GM19438 (cell line): Measurements from ENCODE around the gene SERGEF.
"Not testable (repeated sequence)": the region's sequence is repeated elsewhere in the genome, so short reads cannot be mapped to it uniquely, and the experiment has no call there.

Experiments used
- ATAC-seq: cut with Tn5 transposase; IDR thresholded peaks from one replicate; pipeline ENCODE4 v1.9.1; 2021; ENCODE audit warnings: low read depth; ENCODE audit not compliant: unreplicated experiment

The SERGEF gene

GRCh38 chr11:17868398-17868797 is 144.4 kb downstream of the SERGEF start:
- not testable (repeated sequence) for ATAC-seq

DNA sequence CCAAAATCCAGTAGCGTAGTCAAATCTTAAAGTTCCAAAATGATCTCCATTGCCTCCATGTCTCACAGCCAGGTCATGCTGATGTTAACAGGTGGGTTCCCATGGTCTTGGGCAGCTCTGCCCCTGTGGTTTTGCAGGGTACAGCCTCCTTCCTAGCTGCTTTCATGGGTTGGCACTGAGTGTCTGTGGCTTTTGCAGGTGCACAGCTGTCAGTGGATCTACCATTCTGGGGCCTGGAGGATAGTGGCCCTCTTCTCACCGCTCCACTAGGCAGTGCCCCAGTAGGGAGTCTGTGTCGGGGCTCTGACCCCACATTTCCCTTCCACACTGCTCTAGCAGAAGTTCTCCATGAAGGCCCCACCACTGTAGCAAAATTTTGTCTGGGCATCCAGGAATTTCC is 145.5 kb downstream of the SERGEF start:
- ATAC-seq = no peak

GRCh38 chr11:17865765-17866428 is 146.9 kb downstream of the SERGEF start:
- ATAC-seq = no peak

DNA sequence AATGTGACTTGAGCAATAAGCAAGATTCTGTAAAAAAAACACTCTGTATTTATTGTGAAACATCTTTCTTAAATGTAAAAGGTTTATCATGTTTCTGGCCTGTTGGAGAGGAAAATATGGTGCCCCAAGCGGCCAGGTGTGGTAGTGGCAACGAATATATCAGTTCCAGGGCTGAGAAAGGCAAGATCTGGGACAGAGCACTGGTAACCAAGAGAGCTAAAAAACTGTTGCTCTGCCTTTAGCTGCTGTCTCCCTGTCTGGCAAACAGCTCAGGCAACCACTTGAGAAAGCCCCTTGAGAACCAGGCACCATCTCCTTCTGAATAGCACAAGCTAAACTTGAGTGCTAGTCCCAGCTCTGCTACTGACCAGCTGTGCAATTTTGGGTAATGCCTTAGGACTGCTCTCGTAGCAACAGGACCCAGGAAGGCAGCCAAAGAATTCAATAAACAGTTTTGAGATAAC is 148.3 kb downstream of the SERGEF start:
- ATAC-seq = no peak

GRCh38 chr11:17861036-17861755 is 151.7 kb downstream of the SERGEF start:
- ATAC-seq = no peak

GRCh38 chr11:17859552-17859951 is 153.3 kb downstream of the SERGEF start:
- ATAC-seq = no peak

DNA sequence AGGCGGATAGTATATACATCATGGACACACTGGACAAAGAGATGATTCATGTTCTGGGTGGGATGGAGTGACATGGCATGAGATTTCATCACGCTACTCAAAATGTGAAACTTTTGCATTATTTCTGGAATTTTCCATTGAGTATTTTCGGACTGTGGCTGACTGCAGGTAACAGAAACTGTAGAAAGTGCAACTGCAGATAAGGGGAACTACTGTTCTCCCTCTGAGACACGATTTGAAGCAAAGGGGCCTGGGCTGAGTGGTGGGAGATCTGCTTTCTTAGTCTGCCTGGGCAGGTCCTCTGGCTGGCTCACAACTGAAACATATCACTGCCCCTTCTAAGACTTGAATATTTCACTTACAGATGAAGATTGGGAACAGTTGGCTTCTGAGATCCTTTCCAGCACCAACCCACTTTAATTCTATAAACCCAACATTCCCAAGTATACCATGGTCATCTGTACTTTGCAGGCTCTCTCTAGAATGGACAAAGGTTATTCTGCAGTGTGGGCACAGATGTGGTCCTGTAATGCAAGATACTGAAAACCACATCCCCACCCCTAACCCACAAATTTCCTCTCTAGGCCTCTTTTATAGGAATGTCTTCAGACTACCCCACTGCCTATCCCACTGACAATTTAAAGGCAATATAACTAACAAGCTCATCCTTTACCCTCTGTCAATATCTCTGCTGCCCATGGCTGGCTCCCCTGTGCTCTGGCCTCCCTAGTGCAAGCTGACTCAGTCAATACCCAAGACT is 157.1 kb downstream of the SERGEF start:
- no peak for ATAC-seq

GRCh38 chr11:17853280-17853679 is 159.6 kb downstream of the SERGEF start:
- no peak for ATAC-seq

DNA sequence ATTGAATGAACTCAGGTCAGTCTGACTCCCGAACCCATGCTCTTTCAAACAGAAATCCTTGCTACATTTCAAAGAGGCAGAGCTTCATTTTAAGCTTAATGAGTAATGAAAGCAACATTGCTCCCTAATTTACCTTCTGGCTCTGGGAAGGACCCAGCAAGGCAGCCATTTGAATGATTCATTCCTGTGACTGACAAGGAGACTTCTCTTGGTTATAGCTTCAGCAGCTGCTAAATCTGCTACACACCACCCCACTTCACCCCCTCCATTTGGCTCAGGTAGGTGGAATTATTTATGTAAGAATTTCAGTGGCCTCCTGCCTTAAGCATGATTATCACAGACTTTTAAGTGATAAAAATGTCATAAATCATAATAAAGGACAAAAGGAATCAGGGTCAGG is 160.6 kb downstream of the SERGEF start:
- ATAC-seq = no peak

GRCh38 chr11:17851697-17852096 is 161.2 kb downstream of the SERGEF start:
- ATAC-seq = no peak

- no peak for ATAC-seq
These were observed 162.5 kb downstream of the SERGEF start for GRCh38 chr11:17850336-17850735.

- no peak for ATAC-seq
These were observed 164.1 kb downstream of the SERGEF start for GRCh38 chr11:17848715-17849114.

GRCh38 chr11:17846852-17847453 is 165.9 kb downstream of the SERGEF start:
- ATAC-seq = no peak

DNA sequence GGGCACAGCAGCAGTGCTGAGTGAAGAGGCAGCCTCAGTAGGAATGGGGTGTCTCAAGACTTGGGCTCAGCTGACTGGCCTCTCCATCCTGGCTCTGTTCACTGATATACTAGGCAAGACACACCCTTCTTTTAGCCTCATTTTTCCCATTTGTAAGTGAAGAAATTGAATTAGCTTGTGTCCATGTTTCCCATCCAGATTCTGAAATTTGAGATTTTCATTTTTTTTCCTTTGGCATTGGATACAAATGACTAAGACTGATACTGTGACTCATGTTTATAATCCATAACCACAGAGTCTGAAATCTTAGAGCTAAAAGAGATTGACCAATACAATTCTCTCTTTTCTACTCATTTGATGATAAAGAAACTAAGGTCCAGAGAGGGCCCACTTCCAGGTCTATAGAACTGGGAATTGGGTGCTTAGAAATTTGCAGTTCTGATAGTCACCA is 167.4 kb downstream of the SERGEF start:
- ATAC-seq = no peak

DNA sequence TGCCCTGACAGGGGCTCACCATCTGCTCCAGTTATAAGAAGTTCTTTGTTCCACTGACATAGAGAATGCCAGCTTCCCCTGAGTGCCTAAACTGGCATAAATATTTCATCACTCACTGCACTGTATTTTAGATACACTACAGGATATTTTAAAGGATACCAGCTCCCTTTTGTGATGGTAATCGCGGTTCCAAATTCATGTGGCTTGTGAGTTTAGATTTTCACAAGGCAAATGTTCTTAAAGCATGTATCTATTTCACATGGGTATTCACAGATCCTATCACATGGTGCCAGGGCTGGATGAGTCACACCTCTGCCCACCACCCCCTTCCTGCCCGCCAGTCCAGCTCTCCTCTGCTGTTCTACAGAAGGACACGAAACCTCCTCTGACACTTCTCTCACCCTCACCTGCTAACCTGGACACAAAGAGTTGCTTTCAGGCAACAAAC is 172.7 kb downstream of the SERGEF start:
- ATAC-seq = no peak

- ATAC-seq = no peak
These were observed 173.4 kb downstream of the SERGEF start for GRCh38 chr11:17839450-17839849.

DNA sequence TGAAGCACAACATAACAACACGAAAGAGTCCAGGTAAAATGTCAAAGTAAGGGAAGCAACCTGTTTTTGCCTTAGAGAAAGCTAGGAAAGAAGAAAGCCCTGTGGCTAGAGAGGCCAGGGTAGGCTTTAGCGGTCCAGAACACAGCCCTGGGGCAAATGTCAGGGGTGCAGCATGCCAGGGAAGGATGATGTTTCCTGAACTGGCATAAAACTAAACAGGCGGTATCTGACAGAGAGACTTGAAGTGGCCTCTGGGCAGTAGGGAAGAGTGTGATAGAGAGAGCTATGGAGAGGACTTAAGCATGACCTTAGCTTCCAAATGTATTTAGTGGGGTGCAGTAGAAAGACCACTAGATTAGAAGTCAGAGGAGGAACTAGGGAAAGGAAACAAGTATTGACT is 174.7 kb downstream of the SERGEF start:
- no peak for ATAC-seq

- ATAC-seq = no peak
These were observed 181.0 kb downstream of the SERGEF start for GRCh38 chr11:17831883-17832282.

GRCh38 chr11:17831228-17831627 is 181.6 kb downstream of the SERGEF start:
- no peak for ATAC-seq

GRCh38 chr11:17828311-17828751 is 184.5 kb downstream of the SERGEF start:
- no peak for ATAC-seq

DNA sequence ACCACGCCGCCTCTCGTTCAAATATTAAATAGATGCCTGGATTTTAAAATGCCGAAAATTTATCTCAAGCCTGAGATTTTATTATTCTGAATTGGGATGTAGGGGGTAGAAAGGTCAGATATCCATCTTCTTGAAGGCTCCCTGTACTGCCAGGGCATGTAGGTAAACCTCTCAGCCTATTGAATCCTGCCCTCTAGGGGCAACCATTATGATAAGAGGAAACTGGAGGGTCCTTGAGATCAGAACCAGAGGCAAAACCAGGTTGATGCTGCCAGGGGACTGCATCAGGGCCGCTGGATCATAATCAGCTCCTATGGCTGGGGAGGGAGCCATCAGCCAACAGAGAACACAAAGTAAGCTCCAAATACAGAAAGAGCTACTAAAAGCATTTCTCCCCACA is 185.8 kb downstream of the SERGEF start:
- no peak for ATAC-seq
